ENCODE results near the gene ELANE.
"Not testable (repeated sequence)": the region's sequence is repeated elsewhere in the genome, so short reads cannot be mapped to it uniquely, and the experiment has no call there.

The ELANE gene

GRCh38 chr19:814152-815078, 37.7 kb upstream of the ELANE start:
- no peak for DNase-seq

DNA sequence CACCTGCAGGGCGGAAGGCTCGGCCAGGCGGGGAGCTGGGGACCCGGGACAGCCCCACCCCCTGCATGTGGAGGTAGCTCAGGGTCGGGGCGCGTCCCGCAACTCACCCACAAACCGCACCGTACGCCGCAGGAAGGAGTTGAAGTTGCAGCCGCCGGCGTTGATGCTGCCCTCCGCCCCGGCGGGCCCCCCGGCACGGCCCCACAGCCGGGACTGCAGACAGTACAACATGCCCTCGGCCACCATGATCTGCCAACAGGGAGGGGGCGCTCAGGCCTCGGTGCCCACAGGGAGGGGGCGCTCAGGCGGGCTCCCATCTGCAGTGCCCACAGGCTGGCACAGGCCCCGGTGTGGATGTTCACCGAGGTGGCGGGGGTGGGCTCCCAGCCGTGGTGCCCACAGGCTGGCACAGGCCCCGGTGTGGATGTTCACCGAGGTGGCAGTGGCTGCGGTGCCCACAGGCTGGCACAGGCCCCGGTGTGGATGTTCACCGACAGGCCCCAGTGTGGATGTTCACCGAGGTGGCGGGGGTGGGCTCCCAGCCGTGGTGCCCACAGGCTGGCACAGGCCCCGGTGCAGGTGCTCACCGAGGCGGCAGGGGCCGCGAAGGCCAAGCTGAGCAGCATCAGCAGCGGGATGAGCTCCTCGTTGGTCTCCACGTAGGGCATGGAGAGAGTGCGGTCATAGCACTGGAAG, 36.9 kb upstream of the ELANE start:
- no peak for DNase-seq

DNA sequence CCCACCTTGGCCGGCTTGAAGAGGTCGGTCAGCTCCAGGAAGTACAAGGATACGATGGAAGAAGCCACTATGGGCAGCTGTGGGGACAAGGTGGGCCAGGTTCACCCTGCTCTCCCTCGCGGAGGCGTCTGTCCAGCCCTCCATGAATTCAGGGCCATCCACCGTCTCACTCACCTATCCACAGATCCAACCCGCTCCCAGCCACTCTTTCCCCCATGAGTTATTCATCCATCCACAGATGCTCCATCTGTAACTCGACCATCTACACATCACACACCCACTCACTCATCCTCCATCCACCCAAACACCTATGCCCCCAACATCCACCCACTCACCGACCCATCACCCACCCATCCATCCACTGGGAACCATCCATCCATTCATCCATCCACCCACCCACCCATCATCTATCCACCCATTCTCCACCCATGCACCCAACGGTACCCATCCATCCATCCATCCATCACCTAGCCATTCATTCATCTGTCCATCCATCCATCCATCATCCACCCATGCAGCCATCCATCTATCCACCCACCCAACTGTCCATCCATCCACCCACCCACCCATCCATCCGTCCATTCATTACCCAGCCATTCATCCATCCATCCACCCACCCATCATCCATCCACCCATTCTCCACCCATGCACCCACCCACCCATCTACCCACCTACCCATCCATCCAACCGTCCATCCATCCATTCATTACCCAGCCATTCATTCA, 36.2 kb upstream of the ELANE start:
- DNase-seq: no peak

GRCh38 chr19:816500-816857, 35.6 kb upstream of the ELANE start:
- DNase-seq: no peak

DNA sequence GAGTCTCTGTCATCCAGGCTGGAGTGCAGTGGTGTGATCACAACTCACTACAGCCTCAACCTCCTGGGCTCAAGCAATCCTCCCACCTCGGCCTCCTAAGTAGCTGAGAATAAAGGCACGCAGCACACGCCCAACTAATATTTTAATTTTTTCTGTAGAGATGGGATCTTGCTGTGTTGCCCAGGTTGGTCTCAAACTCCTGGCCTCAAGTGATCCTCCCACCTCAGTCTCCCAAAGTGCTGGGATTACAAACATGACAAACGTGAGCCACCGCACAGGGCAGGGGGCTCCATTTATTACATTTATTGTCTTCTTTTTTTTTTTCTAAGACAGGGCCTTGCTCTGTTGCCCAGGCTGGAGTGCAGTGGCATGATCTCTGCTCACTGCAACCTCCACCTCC, 31.9 kb upstream of the ELANE start:
- not testable (repeated sequence) for DNase-seq

GRCh38 chr19:821231-821824, 30.8 kb upstream of the ELANE start:
- DNase-seq: no peak

DNA sequence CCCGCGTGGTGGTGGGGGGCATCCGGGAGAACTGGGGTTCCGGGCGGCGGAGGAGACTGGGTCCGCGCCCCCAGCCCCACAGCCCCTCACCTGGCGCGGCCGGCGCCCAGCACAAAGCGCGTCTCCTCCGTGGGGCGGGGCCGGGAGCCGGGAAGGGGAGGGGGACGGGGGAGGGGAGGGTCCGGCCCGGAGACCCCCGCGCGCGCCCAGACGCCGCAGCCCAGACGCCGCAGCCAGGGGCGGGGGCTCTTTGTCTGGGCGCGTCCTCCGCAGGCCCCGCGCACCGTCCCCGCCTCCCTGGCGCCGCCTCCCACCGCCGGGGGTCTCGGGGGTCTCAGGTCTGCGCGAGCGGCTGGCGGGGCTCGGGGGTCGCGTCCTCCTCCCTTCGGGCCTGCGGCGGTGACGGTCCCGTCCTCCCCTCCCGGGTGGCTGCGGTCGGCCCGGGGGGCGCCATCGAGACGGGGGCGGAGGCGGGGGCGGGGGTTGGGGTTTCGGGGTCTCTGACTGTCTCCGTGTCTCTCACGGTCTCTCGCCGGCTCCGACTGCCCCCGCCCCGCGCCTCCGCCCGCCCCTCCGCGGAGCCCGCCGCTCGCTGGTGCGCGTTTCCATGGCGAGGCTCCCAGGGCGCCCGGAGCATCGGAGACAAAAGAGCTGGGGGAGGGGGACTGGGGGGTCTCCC, 30.1 kb upstream of the ELANE start, which contains the start of gene PLPPR3:
PLPPR3 (minus strand) TSS at position 131 of the 679 bp plus-strand sequence. CDS start 396 bp downstream, outside the sequence.
- no peak for DNase-seq

DNA sequence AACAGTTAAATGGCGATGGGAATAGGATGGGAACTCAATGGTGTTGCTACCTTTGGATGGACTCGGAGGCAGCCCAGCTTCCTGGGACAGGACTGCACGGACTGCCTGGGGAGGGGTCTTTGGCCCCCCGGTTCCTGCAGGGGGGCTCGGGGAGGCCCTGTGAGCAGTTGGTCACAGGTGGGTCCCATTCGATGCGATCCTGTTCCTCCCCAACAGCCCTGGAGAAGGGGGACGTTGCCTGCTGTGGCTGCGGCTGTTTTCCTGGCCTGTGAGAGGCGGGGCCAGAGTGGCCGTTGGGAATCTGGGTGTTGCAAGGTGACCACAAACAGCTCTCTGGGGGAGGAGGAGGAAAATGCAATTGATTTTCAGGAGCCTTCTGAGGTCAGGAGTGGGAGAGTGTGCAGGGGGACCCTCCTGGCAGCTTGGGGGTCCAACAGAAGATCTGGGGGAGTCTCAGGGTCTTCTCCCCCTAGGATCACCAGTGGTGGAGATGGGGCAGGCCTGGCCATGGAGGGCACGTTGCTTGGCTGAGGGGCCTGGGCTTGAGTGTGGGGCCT, 28.5 kb upstream of the ELANE start:
- DNase-seq: no peak

GRCh38 chr19:824885-825284, 27.2 kb upstream of the ELANE start:
- DNase-seq: no peak

GRCh38 chr19:825897-826644, 26.0 kb upstream of the ELANE start:
- DNase-seq: no peak

DNA sequence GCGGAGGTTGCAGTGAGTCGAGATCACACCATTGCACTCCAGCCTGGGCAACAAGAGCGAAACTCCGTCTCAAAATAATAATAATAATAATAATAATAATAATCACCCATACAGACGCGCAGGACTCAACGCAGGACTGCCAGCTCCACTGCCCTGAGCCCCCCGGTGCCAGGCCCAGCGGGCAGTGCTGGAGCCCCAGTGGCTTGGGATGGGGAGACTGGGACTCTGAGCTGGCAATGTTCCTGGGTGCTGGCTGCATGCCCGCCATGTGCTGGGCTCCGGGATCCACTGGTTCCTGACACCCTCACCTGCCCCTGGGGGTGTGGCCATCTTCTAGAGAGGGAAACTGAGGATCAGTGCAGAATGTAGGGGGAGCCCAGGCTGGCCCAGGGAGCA, 24.8 kb upstream of the ELANE start:
- DNase-seq: no peak

DNA sequence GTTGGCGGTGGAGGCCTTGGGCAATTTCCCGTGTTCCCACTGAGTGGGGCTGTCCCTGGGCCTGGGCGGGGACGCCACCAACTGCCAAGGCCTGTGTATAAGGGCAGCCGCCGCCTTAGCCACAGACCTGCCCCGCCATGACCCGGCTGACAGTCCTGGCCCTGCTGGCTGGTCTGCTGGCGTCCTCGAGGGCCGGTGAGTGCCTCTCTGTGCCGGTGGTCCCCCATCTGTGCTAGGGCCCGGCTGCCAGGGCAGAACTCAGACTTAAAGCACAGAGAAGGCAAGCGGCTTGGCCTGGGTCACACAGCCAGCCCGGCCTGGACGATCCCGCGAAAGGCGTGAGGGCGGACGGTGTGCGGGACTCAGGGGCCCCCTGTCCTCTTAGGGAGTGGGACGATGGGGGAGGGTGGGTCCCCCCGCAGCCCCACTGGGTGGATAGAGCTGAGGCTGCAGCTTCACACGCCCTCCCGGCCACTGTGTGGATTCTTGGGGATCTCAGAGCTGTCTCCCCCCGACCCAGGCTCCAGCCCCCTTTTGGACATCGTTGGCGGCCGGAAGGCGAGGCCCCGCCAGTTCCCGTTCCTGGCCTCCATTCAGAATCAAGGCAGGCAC, 24.3 kb upstream of the ELANE start, which contains the start of gene AZU1:
AZU1 (plus strand) TSS at position 128 of the 612 bp plus-strand sequence; CDS start at position 138, 10 bp downstream.
- no peak for DNase-seq

GRCh38 chr19:829129-829758, 22.9 kb upstream of the ELANE start:
- no peak for DNase-seq

DNA sequence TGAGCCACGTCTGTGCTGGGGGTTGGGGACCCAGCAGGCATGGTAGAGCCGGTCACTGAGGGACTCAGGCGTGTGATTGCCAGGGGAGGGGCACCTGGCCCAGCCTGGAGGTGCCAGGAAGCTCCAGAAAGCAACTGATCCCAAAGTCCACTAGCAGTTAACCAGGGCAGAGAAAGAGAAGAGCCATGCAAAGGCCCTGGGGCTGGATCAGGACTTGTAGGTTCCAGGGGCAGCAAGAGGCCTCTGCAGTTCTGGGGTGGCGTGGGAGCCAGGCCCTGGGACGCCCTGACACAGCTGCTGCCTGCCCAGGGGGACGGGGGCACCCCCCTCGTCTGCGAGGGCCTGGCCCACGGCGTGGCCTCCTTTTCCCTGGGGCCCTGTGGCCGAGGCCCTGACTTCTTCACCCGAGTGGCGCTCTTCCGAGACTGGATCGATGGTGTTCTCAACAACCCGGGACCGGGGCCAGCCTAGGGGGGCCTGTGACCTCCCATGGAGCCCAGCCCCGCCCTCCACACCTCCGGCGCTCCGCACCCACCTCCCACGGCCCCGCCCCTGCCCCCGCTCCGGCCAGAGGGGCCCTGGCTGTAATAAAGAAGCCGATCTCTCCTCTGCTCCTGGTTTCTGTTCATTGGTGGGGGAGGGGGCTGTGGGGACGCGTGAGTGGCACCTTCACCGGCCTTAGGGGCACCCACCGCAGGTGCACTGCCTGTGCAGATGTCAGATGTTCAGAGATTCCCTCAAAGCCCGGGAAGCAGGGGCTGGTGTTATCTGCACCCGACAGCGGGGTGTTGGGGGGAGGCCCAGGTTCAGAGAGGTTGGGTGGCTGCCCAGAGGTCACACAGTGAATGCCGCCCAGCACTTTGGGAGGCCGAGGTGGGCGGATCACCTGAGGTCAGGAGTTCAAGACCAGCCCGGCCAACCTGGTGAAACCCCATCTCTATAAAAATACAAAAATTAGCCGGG, 20.4 kb upstream of the ELANE start:
- DNase-seq: no peak

GRCh38 chr19:834216-834615, 17.9 kb upstream of the ELANE start:
- DNase-seq: no peak

DNA sequence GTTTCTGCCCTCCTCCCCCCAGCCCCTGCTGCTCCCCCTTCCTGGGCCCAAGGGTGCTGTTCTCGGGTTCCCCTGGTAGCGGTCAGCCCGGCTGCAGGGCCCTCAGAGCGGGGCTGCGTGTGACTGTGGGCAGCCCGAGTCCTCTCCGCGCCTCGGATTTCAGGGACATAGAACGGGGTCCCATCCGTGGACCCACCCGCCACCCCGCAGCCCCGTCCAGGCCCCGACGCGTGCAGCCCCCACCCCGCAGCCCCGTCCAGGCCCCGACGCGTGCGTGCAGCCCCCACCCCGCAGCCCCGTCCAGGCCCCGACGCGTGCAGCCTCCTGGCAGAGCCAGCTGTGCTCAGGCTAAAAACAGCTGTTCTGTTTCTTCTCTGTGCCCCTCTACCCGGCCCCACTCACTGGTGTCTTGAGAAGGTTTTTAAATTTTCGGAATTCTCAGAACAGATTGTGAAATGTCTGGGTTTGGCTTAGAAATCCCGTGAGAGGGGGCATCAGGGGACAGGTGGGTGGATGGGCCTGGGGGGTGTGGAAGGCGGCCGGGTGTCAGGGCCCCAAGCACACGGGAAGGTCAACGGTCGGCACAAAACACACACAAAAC, 16.8 kb upstream of the ELANE start:
- no peak for DNase-seq

DNA sequence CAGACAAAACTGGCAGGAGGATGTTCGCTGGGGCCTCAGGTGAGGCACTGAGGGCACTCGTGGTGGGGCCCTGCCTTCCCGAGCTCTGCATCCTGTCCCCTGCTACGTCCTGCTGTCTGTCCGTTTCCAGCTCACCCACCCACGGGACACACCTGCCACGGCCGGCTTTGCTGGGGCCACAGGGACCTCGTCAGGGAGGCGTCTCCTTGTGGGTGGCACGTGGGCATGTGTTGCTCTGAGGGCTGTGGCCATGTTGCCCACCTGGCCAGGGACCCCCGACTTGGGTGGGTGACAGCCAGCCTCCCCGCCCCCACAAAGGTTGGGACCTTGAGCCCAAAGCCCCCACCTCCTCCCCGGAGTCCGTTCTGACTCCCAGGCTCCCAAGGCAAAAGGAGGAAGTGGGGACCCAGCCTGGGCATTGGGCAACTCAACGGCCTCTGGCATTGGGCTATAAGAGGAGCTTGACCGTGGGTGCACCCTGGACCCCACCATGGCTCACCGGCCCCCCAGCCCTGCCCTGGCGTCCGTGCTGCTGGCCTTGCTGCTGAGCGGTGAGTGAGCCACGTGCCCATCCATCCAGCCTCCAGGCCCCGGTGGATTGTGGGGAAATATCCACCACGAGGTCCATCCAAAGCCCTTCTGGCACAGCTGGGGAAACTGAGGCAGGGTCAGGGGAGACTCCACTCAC, 11.4 kb upstream of the ELANE start, which contains the start of gene PRTN3:
PRTN3 (plus strand) TSS at position 481 of the 688 bp plus-strand sequence; CDS start at position 491, 10 bp downstream.
- DNase-seq: no peak

GRCh38 chr19:842802-843179, 9.3 kb upstream of the ELANE start:
- DNase-seq: not testable (repeated sequence)

All from SW 1271 (cell line).